ENCODE results near the gene JAG1. TPM values are rescaled to one million over a fixed set of nuclear protein-coding genes. Genes with fewer than 3 reads are reported as not detected.

The JAG1 gene
- total RNA-seq, 2 donors from 2014 or later: 6.8 to 19.7 TPM

GRCh38 chr20:10644458-10645204 lies 29.2 kb downstream of the JAG1 start:
- Histone ChIP-seq H3K27me3 (ENCODE audit: control insufficient read depth, insufficient read depth, low read length, poor library complexity, severe bottlenecking) (peaks cover 85% of the 10 kb centered on the region), H3K4me3 (ENCODE audit: low read length) (no peak overlapping the region), H3K4me1 (ENCODE audit: control insufficient read depth, insufficient read depth, low read length) (peaks cover 18% of the 10 kb centered on the region), H3K27ac (ENCODE audit: low read depth, low read length) (peak overlapping the region; percentile 4), H3K36me3 (ENCODE audit: control insufficient read depth, insufficient read depth, low read length) (peaks cover 17% of the 10 kb centered on the region), H3K9ac (ENCODE audit: extremely low read depth, low read length, poor library complexity, severe bottlenecking) (no peak overlapping the region), H3K9me3 (ENCODE audit: control insufficient read depth, low read length) (no peaks in the 10 kb centered on the region)
- H3K36me3 Mint-ChIP-seq (ENCODE audit: low read depth): peaks cover 65% of the 10 kb centered on the region
- H3K9me3 Mint-ChIP-seq: no peaks in the 10 kb centered on the region
- peaks cover 36% of the 10 kb centered on the region for H3K4me1 Mint-ChIP-seq
- no peak overlapping the region for H3K27ac Mint-ChIP-seq
- no peak for DNase-seq
- 91 to 100% methylated on average over 3 to 14 of the region's 14 CpGs for WGBS, 2 experiments (ENCODE audit: insufficient coverage in 1 of 2, insufficient read length in 1 of 2)
- H3K4me3 Mint-ChIP-seq: no peak overlapping the region
- no peak for TF ChIP-seq CTCF (conservative IDR thresholded peaks at IDR 0.05)
- peaks cover 92% of the 10 kb centered on the region for H3K27me3 Mint-ChIP-seq (ENCODE audit: insufficient read depth)

GRCh38 chr20:10643560-10643873 lies 30.3 kb downstream of the JAG1 start:
- 91 to 100% methylated on average over 7 of the region's 7 CpGs for WGBS, 2 experiments (ENCODE audit: insufficient coverage in 1 of 2, insufficient read length in 1 of 2)
- TF ChIP-seq CTCF (conservative IDR thresholded peaks at IDR 0.05): no peak
- Mint-ChIP-seq H3K9me3 (no peaks in the 10 kb centered on the region), H3K4me1 (peaks cover 34% of the 10 kb centered on the region), H3K27me3 (ENCODE audit: insufficient read depth) (peaks cover 89% of the 10 kb centered on the region), H3K36me3 (ENCODE audit: low read depth) (peaks cover 72% of the 10 kb centered on the region), H3K4me3 (no peak overlapping the region), H3K27ac (no peak overlapping the region)
- peaks cover 17% of the 10 kb centered on the region for H3K36me3 ChIP-seq (ENCODE audit: control insufficient read depth, insufficient read depth, low read length)
- H3K4me3 ChIP-seq (ENCODE audit: low read length): no peak overlapping the region
- DNase-seq: no peak
- no peaks in the 10 kb centered on the region for H3K9me3 ChIP-seq (ENCODE audit: control insufficient read depth, low read length)
- peak overlapping the region; percentile 47 for H3K27ac ChIP-seq (ENCODE audit: low read depth, low read length)
- peaks cover 17% of the 10 kb centered on the region for H3K4me1 ChIP-seq (ENCODE audit: control insufficient read depth, insufficient read depth, low read length)
- H3K9ac ChIP-seq (ENCODE audit: extremely low read depth, low read length, poor library complexity, severe bottlenecking): no peak overlapping the region
- H3K27me3 ChIP-seq (ENCODE audit: control insufficient read depth, insufficient read depth, low read length, poor library complexity, severe bottlenecking): peaks cover 76% of the 10 kb centered on the region

GRCh38 chr20:10642856-10643559 lies 30.8 kb downstream of the JAG1 start:
- Histone ChIP-seq H3K36me3 (ENCODE audit: control insufficient read depth, insufficient read depth, low read length) (peaks cover 17% of the 10 kb centered on the region), H3K27ac (ENCODE audit: low read depth, low read length) (peak overlapping the region; percentile 47), H3K9ac (ENCODE audit: extremely low read depth, low read length, poor library complexity, severe bottlenecking) (no peak overlapping the region), H3K27me3 (ENCODE audit: control insufficient read depth, insufficient read depth, low read length, poor library complexity, severe bottlenecking) (peaks cover 75% of the 10 kb centered on the region), H3K4me1 (ENCODE audit: control insufficient read depth, insufficient read depth, low read length) (peaks cover 15% of the 10 kb centered on the region), H3K9me3 (ENCODE audit: control insufficient read depth, low read length) (no peaks in the 10 kb centered on the region), H3K4me3 (ENCODE audit: low read length) (no peak overlapping the region)
- Mint-ChIP-seq H3K9me3 (no peaks in the 10 kb centered on the region), H3K4me1 (peaks cover 34% of the 10 kb centered on the region), H3K27ac (no peak overlapping the region), H3K36me3 (ENCODE audit: low read depth) (peaks cover 70% of the 10 kb centered on the region), H3K27me3 (ENCODE audit: insufficient read depth) (peaks cover 88% of the 10 kb centered on the region), H3K4me3 (no peak overlapping the region)
- no peak for TF ChIP-seq CTCF (conservative IDR thresholded peaks at IDR 0.05)
- whole genome bisulfite sequencing, 2 experiments (ENCODE audit: insufficient coverage in 1 of 2, insufficient read length in 1 of 2): 88 to 95% methylated on average over 4 of the region's 4 CpGs
- DNase-seq: no peak
